ENCODE results near the gene CFAP46.
"Not testable (repeated sequence)": the region's sequence is repeated elsewhere in the genome, so short reads cannot be mapped to it uniquely, and the experiment has no call there.

- TF ChIP-seq HDAC6 (IDR thresholded peaks at IDR 0.05; ENCODE audit: unreplicated experiment): not testable (repeated sequence)
- TF ChIP-seq, protein P1, sequence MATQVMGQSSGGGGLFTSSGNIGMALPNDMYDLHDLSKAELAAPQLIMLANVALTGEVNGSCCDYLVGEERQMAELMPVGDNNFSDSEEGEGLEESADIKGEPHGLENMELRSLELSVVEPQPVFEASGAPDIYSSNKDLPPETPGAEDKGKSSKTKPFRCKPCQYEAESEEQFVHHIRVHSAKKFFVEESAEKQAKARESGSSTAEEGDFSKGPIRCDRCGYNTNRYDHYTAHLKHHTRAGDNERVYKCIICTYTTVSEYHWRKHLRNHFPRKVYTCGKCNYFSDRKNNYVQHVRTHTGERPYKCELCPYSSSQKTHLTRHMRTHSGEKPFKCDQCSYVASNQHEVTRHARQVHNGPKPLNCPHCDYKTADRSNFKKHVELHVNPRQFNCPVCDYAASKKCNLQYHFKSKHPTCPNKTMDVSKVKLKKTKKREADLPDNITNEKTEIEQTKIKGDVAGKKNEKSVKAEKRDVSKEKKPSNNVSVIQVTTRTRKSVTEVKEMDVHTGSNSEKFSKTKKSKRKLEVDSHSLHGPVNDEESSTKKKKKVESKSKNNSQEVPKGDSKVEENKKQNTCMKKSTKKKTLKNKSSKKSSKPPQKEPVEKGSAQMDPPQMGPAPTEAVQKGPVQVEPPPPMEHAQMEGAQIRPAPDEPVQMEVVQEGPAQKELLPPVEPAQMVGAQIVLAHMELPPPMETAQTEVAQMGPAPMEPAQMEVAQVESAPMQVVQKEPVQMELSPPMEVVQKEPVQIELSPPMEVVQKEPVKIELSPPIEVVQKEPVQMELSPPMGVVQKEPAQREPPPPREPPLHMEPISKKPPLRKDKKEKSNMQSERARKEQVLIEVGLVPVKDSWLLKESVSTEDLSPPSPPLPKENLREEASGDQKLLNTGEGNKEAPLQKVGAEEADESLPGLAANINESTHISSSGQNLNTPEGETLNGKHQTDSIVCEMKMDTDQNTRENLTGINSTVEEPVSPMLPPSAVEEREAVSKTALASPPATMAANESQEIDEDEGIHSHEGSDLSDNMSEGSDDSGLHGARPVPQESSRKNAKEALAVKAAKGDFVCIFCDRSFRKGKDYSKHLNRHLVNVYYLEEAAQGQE (IDR thresholded peaks at IDR 0.05; ENCODE audit: low read depth, low read length): not testable (repeated sequence)
Measured at GRCh38 chr10:132964707-132965410, 22.5 kb upstream of the CFAP46 start.
